HG03558 (cell line): Measurements from ENCODE around the gene TTC28.

Experiments
- ATAC-seq: cut with Tn5 transposase; IDR thresholded peaks from one replicate; pipeline ENCODE4 v1.9.1; 2021; ENCODE audit warnings: moderate number of reproducible peaks; ENCODE audit not compliant: unreplicated experiment; ENCODE audit errors: extremely low read depth

The TTC28 gene

DNA sequence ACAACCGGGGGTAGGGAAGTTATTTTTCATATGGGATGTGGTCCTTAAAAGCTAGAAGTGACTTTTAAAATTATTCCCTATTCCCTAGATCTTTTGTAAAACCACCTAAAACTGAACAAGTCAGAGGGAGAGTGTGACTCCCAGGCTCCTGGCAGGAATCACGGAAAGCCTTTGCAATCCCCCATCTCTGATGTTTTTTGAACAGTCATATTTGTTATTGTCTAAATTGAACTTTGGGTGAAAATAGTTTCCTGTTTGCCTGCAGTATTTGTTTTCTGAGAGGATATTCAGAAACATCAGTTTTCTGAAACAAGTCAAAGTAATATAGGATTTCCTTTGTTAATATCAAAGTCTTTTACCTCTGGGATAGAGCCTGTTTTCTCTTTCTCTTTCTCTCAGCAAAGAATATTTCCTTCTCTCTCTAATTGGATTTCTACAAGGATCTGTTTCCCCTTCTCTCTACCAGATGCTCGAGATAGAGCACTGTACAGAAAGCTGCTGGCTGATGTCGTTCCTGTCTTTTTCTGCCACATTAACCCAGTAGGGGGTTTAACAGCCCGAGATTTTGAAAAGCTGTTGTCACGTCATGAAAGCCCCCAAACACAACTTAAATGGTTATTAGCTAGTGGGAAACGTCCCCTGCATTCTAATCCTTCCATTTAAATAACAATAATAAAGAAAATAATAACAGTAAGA, 628.4 kb downstream of the TTC28 start:
- ATAC-seq: no peak

DNA sequence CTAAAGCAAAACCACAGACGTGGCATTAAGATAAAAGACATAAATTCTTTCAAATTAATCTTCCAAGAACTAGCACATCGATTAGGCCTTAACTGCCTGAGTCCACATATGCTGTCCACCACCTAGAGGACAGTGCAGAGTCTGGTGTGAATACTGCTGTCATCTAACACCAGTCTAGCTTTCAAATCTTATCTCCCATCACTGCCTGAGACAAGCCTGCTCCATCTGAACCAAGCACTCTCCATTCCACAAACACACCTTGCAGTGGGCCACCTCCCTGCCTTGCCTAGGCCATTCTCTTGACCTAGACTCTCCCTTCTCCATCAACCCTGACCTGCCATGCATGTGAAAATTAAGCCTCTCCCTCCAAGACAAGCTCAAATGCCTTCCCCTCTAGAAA, 631.1 kb downstream of the TTC28 start:
- ATAC-seq: no peak

DNA sequence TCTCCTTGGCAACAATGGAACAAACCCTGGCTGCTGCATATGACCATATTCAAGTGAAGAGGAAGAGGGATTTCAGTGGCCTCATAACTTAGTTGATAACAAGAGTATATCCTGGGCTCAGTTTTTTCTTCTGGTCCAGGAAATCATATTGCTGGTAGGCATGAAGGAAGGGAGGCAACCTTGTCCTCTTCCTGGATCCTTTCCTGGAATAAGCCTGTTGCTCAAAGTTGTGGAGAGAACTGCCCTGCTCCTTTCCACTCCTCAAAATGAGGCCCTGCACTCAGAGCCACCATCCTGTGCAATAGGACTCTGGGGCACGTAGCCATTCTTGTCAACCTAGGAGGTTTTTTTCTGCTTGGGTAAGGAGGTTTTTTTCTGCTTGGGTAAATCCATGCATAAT, 631.9 kb downstream of the TTC28 start:
- no peak for ATAC-seq

DNA sequence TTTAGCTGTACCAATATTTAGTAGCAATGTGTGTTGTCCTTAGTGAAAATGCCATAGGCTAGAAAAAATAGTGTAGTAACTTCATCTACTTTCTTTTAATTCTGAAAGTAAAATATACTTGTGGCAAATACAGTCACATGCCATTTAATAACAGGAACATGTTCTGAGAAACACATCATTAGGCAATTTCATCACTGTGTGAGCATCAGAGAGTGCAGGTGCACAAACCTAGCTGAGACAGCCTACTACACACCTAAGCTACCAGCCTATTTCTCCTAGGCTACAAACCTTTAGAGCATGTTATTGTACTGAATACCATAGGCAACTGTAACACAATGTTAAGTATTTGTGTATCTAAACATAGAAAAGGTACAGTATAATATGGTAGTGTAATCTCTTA, 633.5 kb downstream of the TTC28 start:
- no peak for ATAC-seq

DNA sequence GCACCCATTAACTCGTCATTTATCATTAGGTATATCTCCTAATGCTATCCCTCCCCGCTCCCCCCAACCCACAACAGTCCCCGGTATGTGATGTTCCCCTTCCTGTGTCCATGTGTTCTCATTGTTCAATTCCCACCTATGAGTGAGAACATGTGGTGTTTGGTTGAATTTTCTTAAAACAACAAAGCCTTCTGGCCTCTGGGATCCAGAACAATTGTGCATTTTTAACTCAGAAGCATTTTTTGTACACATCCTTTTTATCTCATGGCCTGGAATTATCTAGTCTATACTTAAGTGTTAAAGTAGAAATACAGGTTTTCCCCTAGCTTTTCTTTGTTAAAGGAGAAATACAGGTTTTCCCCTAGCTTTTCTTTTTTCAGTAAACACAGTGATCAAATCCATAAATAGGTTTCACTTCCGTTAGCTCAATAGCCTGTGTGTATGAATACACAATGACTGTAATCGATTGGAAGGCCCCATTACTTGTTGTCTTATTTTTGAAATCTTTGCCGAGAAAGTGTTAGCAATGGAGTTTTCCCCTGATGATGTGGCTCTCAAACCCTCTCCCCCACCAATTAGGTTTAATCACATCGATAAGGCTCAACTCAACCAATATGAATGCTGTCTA, 635.0 kb downstream of the TTC28 start:
- ATAC-seq: no peak

DNA sequence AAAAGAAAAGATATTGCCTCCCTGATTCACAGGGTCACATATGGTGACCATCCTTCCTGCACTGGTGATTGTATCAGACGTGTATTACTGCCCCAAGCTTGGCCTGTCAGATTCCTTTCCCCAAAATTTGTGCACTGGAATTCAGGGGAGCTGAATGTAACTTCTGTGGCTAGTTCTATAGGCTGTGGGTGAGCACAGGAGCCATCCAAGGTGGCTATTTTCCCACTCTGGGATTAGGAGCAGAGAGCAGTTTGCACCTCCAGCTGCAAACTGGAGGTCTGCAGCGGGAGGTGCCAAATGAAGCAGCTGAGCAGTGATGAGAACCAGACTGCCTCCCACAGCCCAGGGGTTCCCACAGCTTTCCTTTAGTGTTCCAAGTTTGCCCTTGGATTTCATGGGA, 636.4 kb downstream of the TTC28 start:
- no peak for ATAC-seq

DNA sequence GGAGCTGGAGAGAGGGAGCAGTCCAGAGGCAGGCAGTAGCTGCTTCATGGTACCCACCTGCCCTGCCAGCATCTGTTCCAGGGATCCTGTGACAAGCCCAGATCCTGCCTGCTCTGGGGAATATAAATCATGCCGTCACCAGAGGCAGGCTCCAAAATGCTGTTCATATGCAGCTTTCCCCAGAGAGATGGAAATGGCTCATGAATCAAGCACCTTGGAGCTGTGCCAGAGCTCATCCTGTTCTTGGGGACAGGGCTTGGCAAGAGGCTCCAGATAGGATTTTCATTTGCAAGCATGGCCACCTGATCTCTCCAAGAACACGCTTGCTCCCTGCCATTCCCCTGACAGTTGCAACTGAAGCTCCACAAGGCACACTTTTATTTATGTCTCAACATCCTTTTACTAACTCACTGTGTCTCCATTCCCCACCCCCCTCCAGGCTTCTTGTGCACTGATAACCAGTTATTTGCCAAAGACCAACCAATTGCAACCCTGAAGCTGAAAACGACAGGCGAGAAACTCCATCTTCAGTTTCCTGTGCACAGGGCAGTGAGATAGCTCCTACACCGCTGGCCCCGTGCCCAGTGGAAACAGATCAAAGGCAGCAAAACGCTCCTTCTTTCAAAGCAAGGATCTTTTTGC, 644.8 kb downstream of the TTC28 start:
- ATAC-seq: no peak

DNA sequence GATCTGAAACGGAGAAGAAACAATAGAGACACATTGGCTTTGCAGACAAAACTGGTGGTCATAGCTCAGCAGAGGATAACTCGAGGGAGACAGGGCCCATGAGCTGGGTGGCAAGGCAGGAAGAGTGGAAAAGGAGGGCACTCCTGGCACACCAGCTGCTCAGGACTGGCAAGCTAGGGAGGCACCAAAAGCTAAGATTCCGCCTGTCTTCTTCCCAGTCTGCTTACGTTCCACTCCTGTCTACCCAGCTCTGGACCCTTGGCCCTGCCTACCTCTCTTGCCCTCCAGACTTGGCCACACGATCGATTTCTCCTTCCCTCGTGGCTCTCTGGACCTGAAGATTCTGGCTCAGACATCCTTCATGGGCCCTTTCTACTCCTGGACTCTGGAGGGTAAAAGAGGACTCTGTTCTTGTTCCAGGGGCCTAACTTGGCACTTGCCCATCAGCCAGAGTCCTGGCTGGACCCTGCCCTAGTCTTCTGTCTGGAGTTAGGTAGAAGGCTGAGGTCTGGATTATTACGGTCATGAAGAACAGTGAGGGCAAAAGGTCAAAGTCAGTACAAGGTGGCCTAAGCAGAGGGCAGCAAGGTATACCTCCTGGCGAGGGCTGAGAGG, 645.4 kb downstream of the TTC28 start:
- no peak for ATAC-seq

DNA sequence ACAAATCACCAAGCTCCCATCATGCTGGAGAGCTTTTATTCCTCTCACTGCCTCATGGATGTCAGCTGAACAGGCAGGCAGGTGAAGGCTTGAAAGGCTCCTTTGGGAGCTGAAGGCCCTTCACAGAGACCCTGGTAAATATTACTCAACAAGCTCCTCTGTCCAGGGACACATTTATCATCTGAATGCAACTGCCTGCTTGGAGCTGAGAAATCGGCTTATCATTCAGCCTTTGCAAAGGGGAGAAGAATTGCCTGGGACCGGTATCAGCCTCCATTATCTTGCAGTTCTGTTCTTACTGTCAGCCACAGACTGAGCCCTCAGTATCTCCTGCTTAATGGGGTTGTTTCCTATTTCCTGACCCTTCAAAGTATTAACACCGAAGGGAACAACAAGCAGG, 646.8 kb downstream of the TTC28 start:
- ATAC-seq: no peak

DNA sequence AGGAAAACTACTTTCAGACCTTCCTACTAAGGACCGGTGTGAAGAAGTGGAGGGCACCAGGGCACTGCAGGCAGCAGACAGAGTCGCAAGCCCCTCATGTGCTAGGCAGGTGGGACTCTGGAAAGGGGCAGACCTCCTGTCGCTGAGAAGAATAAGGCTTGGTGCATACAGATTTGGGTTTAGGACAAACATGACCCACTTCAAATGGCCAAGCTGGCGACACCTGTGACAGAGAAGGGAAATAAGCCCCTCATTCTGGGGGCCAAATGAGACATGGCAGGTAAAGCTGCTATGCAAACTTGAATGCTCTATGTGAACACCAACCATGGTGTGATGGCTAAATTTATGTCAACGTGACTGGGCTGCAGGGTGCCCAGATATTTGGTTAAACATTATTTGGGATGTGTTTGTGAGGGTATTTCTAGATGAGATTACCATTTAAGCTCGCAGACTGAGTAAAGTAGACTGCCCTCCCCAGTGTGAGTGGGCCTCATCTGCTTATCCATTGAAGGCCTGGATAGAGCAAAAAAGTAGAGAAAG, 648.2 kb downstream of the TTC28 start:
- no peak for ATAC-seq

DNA sequence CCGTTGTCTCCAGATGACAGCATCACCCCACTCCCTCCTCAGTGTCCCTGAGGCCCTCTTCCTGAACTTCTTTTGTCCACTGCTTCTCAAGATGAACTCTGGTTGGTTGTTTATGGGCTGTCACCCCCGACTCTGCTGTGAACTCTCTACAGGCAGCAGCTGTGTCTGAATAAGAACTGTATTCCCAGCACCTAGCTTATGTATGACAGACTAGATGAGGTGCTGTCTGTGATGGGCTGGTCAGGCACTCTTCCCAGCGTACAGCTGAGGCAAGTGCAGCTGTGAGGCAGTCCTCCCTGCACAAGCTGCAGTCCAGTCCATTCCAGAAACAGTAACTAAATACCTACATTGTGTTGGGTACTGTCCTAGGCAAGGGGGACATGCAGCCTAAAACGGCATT, 649.2 kb downstream of the TTC28 start:
- ATAC-seq: no peak

DNA sequence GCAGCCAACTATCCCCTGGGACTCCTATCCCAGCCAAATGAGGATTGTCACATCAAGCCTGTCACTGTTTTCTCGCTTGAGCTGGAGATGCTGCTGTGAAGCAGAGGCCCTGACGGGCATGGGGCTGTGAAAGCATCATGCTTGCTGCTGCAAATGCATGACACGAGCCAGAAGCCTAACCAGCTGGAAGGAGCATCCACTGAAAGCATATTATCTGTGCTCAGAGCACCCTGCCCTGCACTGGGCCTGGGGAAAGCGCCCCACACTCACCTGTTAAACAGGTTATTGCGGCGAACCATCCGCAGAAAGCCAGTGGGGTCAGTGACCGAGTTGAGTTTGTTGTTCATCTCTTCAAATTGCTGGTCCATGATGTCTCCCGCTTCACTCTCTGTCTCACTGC, 649.7 kb downstream of the TTC28 start:
- no peak for ATAC-seq

DNA sequence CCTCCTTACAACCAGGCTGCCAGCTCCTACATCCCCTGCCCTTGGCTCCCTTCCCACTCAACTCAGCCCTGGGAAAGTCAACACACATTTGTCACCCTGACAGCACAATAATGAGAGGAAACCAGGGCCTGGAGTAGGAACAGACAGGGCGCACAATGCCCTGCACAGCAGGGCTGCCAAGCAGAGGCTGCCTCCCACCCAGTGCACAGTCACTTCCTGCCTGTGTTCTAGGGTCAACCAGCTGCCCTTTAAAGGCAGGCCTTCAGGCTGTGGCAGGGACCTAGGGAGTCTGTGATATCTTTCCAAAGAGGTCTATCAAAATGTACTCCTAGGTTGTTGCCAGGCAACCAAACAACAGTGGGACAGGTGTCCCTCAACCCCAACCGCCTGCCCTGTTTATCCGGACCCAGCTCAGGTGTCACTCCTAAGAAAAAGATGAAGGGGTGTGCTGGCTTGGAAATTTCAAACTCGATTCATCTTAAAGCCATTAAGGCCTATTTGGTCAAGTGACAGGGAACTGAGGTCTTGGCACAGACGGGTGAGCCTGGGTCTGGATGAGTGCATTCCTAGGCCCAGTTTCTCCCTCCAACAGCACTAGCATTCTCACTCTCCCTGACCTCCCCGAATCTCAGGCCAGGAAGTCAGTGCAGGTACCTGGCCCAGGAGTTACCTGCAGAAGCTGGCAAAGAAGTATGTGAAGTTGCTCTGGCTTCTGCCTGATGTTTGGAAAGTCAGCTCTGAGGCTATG, 650.3 kb downstream of the TTC28 start:
- ATAC-seq: no peak

DNA sequence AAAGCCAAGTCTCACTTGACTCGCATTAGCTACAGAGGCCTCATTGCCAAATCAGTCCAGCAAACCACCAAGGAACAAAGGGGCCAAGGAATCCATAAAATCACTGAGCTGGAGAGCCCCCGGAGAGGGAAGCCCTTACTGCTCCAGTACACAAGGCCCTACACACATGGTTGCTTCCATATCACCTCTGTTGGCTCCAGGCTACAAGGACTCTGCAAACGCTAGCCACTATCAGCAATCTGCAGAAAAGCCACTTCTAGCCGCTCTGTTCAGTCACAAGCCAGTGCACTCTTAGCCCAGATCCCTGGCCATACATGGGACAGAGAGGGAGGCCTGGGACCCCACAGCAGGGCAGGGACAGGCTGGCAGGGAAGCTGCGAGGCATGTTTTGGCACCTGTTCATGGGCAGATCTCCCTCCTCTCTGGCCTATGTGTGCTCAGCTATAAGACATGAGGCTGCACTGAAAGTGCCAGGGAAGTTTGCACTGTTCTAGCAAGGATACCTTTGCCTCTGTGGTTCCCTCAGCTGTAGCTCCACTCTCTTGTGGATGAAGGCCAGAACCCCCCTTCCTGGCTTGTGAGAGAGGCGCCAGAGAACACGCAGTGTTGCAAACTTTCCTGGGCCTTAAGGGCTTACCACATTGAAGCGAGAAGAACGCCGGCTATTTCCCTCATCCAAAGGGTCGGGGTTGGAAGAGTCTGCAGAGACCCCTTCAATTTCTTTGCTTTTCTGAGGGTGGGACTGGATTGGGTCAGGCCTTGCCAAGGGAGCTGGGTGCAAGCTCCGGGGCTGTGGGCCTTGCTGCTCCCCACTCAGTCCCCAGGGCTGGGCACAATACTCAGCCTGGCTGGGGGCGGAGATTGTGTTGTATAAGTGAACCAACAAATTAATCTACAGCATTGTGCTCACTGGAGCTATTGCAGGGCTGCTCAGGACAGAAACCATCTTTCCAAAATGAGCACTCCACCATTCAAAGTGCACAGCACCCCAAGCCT, 651.9 kb downstream of the TTC28 start:
- no peak for ATAC-seq

DNA sequence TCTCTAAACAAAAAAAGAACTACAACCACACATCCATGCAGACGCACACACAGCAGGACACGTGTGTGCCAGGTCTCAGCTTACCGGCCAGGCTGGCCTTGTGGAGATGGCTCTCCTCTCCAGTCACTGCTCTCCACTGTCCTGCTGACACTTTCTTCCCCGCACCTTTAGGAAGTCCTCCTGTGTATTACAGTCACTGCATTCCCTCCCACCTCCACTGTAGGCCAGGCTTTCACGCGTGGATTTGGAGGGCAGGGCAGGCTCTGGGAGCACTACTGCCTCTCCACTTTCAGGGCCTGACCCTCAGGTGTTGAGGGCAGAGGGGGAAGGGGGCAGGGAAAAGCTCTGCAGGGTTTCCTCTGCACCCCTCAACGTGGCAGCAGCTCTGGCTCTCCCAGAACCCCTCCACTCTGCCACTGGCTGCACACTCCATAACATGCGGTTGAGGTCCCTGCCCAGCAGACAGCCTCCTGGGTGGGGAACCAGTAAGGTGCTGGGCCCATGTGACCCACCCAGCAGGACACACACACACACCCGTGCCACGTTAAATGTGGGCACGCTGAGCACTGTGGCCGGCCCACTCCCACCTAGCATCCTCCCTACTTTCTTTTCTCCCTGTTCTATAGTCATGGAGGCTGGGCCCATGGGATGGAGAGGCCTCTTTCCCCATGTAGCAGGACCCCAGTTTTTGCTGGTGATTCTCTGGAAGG, 653.6 kb downstream of the TTC28 start:
- no peak for ATAC-seq

DNA sequence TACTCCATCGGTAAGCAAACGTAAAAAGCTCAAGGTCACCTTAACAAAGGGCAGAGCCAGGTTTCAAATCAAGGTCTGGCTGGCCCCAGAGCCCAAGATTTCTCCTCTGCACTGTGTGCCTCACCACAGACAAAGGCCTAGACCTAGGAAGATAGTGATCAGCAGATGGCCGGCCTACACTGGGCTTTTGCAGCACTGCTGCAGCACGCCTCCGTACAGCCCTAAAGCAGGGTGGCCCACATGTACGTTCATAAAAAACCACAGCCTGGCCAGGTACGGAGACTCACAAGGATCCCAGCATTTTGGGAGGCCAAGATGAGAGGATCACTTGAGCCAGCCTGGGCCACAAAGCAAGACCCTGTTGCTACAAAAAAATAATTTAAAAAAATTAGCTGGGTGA, 654.3 kb downstream of the TTC28 start:
- ATAC-seq: no peak

DNA sequence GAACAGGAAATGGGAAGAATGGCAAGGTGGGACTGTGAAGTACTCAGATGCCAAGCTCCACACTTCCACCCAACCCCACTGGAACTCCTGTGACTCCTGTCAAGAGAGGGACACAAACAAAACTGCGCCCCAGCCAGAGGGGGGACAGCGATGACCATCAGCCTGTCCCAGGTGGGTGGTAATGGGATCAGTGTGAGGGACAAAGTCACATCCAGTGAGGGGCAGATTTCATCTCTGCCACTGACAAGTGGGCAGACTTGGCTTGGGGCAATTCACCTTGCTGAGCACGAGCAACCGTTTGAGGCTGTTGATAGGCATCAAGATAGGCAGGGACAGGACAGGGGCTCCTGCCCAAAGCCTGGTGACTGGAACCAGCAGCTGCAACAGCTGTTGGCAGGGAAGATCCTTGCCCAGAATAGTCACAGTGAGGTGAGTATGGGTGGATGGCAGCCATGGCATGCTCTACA, 655.2 kb downstream of the TTC28 start:
- no peak for ATAC-seq

DNA sequence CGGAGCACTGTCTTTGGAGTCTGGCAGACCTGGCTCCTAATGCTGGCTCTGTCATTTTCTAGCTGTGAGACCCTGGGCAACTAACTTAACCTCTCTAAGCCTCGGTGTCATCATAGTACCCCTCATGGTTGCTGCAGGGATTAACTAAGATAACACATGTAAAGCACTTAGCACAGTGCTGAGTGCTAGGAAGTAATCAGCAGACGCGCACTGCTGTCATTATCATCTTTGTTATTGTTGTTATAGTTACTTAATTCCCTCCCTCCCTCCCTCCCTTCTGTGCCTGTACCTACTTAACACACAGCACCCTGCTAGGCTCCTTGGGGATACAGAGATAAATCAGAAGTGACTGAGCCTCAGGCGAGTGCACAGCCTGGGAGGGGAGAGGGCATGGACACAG, 655.9 kb downstream of the TTC28 start:
- no peak for ATAC-seq

DNA sequence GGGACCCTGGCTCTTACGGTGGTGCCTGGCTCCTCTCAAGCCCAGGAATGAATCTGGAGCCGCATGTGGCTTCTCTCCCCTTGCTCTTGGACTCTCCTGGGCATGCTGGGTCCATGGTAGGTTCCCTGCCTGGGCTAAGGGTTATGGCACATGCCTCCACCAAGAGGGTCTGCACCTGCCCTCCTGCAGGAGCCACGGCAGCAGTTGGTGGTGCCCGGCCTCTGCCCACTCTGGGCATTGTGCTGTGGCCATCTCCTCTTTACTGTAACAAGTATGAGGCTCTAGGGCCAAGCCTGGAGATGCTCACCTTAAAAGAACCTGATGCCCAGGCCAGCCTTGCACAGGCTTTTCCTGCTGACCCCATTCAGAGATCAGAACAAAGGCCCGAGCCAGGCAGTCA, 656.6 kb downstream of the TTC28 start:
- no peak for ATAC-seq
